Activated naive CD8-positive, alpha-beta T cell (primary cell): Measurements from ENCODE around the gene TMEM82.

ENCODE experiments used
- H3K27ac Mint-ChIP-seq: one replicate; pipeline ENCODE4 v1.8.0; 2021; ENCODE audit warnings: mixed read lengths
- H3K27me3 Mint-ChIP-seq: one replicate; pipeline ENCODE4 v1.8.0; 2021; ENCODE audit warnings: mixed read lengths
- H3K36me3 Mint-ChIP-seq: one replicate; pipeline ENCODE4 v1.8.0; 2021; ENCODE audit warnings: mixed read lengths
- H3K4me1 Mint-ChIP-seq: one replicate; pipeline ENCODE4 v1.8.0; 2021; ENCODE audit warnings: low read depth, mixed read lengths
- H3K4me3 Mint-ChIP-seq: one replicate; pipeline ENCODE4 v1.8.0; 2021; ENCODE audit warnings: mild to moderate bottlenecking, mixed read lengths
- H3K9me3 Mint-ChIP-seq: one replicate; pipeline ENCODE4 v1.8.0; 2021; ENCODE audit warnings: low read depth, mixed read lengths

The TMEM82 gene

GRCh38 chr1:15737324-15738319 lies 4.7 kb upstream of the TMEM82 start:
- Mint-ChIP-seq H3K27me3 (no peaks in the 10 kb centered on the region), H3K9me3 (no peaks in the 10 kb centered on the region), H3K4me3 (no peak overlapping the region)

GRCh38 chr1:15738416-15739113 lies 3.7 kb upstream of the TMEM82 start:
- Mint-ChIP-seq H3K9me3 (no peaks in the 10 kb centered on the region), H3K27ac (no peak overlapping the region), H3K4me1 (peaks cover 3% of the 10 kb centered on the region), H3K36me3 (no peaks in the 10 kb centered on the region), H3K27me3 (no peaks in the 10 kb centered on the region), H3K4me3 (no peak overlapping the region)

More at GRCh38 chr1:15737324-15738319, 4.7 kb upstream of the TMEM82 start:
- no peak overlapping the region for H3K27ac Mint-ChIP-seq
- no peaks in the 10 kb centered on the region for H3K36me3 Mint-ChIP-seq
- peaks cover 3% of the 10 kb centered on the region for H3K4me1 Mint-ChIP-seq

GRCh38 chr1:15739259-15739658 lies 3.0 kb upstream of the TMEM82 start:
- Mint-ChIP-seq H3K4me3 (no peak overlapping the region), H3K27ac (no peak overlapping the region), H3K4me1 (peaks cover 3% of the 10 kb centered on the region), H3K36me3 (no peaks in the 10 kb centered on the region), H3K9me3 (no peaks in the 10 kb centered on the region), H3K27me3 (no peaks in the 10 kb centered on the region)

- Mint-ChIP-seq H3K4me3 (no peak overlapping the region), H3K36me3 (no peaks in the 10 kb centered on the region), H3K27ac (no peak overlapping the region), H3K4me1 (peaks cover 3% of the 10 kb centered on the region), H3K27me3 (no peaks in the 10 kb centered on the region), H3K9me3 (no peaks in the 10 kb centered on the region)
These were observed 2.6 kb upstream of the TMEM82 start for GRCh38 chr1:15739745-15740144.

- Mint-ChIP-seq H3K4me3 (no peak overlapping the region), H3K36me3 (no peaks in the 10 kb centered on the region), H3K27me3 (no peaks in the 10 kb centered on the region), H3K9me3 (no peaks in the 10 kb centered on the region), H3K27ac (no peak overlapping the region), H3K4me1 (peaks cover 3% of the 10 kb centered on the region)
These were observed 1.1 kb upstream of the TMEM82 start for GRCh38 chr1:15740924-15741850.

- Mint-ChIP-seq H3K27me3 (no peaks in the 10 kb centered on the region), H3K36me3 (no peaks in the 10 kb centered on the region), H3K4me1 (peaks cover 3% of the 10 kb centered on the region), H3K27ac (no peak overlapping the region), H3K4me3 (no peak overlapping the region), H3K9me3 (no peaks in the 10 kb centered on the region)
These were observed 1.9 kb downstream of the TMEM82 start for GRCh38 chr1:15744122-15744679.

- Mint-ChIP-seq H3K4me1 (no peaks in the 10 kb centered on the region), H3K4me3 (no peak overlapping the region), H3K27ac (no peak overlapping the region), H3K36me3 (no peaks in the 10 kb centered on the region), H3K27me3 (peaks cover 2% of the 10 kb centered on the region), H3K9me3 (no peaks in the 10 kb centered on the region)
These were observed 5.1 kb downstream of the TMEM82 start for GRCh38 chr1:15747378-15747777.

GRCh38 chr1:15748264-15748663 lies 6.0 kb downstream of the TMEM82 start:
- no peaks in the 10 kb centered on the region for H3K9me3 Mint-ChIP-seq
- no peak overlapping the region for H3K27ac Mint-ChIP-seq
- no peak overlapping the region for H3K4me3 Mint-ChIP-seq
- H3K36me3 Mint-ChIP-seq, result no peaks in the 10 kb centered on the region
- H3K4me1 Mint-ChIP-seq, result no peaks in the 10 kb centered on the region
- H3K27me3 Mint-ChIP-seq, result peaks cover 2% of the 10 kb centered on the region

GRCh38 chr1:15748690-15749398 lies 6.5 kb downstream of the TMEM82 start:
- no peaks in the 10 kb centered on the region for H3K4me1 Mint-ChIP-seq
- H3K9me3 Mint-ChIP-seq, result no peaks in the 10 kb centered on the region

GRCh38 chr1:15749399-15750291 lies 7.3 kb downstream of the TMEM82 start:
- Mint-ChIP-seq H3K4me1 (no peaks in the 10 kb centered on the region), H3K27me3 (peaks cover 2% of the 10 kb centered on the region), H3K36me3 (no peaks in the 10 kb centered on the region), H3K4me3 (no peak overlapping the region), H3K9me3 (no peaks in the 10 kb centered on the region), H3K27ac (no peak overlapping the region)

More at GRCh38 chr1:15748690-15749398, 6.5 kb downstream of the TMEM82 start:
- H3K4me3 Mint-ChIP-seq, result no peak overlapping the region
- no peak overlapping the region for H3K27ac Mint-ChIP-seq
- H3K27me3 Mint-ChIP-seq, result peaks cover 2% of the 10 kb centered on the region
- H3K36me3 Mint-ChIP-seq, result no peaks in the 10 kb centered on the region

- Mint-ChIP-seq H3K9me3 (no peaks in the 10 kb centered on the region), H3K4me1 (no peaks in the 10 kb centered on the region), H3K36me3 (no peaks in the 10 kb centered on the region), H3K27me3 (peaks cover 5% of the 10 kb centered on the region), H3K4me3 (no peak overlapping the region), H3K27ac (no peak overlapping the region)
These were observed 8.6 kb downstream of the TMEM82 start for GRCh38 chr1:15750924-15751323.

- no peak overlapping the region for H3K27ac Mint-ChIP-seq
- H3K4me3 Mint-ChIP-seq, result no peak overlapping the region
- H3K36me3 Mint-ChIP-seq, result no peaks in the 10 kb centered on the region
- H3K4me1 Mint-ChIP-seq, result peaks cover 5% of the 10 kb centered on the region
- H3K27me3 Mint-ChIP-seq, result peaks cover 8% of the 10 kb centered on the region
- H3K9me3 Mint-ChIP-seq, result no peaks in the 10 kb centered on the region
These were observed 9.4 kb downstream of the TMEM82 start for GRCh38 chr1:15751717-15752116.

GRCh38 chr1:15753776-15754175 lies 11.5 kb downstream of the TMEM82 start:
- H3K27ac Mint-ChIP-seq, result no peak overlapping the region
- H3K27me3 Mint-ChIP-seq, result peaks cover 14% of the 10 kb centered on the region
- no peaks in the 10 kb centered on the region for H3K9me3 Mint-ChIP-seq
- no peak overlapping the region for H3K4me3 Mint-ChIP-seq
- H3K36me3 Mint-ChIP-seq, result no peaks in the 10 kb centered on the region
- peaks cover 15% of the 10 kb centered on the region for H3K4me1 Mint-ChIP-seq
